ENCODE results near the gene ACTG1.

Gene ACTG1

DNA sequence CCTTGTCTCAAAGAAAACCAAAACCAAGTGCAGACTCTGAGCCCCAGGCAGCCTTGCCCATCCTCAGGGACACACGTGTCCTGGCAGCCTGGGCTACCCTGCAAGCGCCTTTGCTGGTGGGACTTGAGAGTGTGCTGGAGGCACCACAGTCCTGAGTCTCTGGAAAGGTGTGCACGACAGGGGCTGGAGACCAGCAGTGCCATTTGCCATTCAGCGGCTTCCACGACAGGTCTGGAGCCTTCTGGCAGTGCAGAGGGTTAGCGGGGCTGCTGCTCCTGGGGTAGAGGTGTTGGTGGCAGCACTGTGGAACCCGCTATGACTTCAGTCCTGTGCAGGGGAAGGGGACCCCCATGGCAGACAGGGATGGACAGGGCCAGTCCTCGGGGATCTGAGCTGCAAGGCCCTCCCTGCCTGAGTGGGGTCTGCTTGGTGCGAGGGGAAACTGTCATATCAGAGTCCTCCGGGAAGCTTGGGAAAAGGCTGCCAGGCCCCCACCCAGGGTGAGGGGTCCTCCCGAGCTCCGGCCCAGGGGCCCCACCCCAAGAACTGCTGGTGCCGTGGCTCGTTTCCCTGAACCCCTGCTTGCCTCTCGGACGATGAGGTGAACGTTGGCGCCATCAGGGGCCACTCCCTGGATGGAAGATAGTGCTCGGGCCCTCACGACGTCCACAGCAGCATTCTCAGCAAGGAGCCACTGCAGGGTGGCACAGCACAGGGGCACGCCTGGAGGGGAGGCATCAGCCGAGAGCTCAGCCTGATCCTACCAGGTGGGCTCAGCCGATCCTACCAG is 32.8 kb upstream of the ACTG1 start:
- no peak for DNase-seq (ENCODE audit: low read depth in 2 of 3, low spot score in 1 of 3)

DNA sequence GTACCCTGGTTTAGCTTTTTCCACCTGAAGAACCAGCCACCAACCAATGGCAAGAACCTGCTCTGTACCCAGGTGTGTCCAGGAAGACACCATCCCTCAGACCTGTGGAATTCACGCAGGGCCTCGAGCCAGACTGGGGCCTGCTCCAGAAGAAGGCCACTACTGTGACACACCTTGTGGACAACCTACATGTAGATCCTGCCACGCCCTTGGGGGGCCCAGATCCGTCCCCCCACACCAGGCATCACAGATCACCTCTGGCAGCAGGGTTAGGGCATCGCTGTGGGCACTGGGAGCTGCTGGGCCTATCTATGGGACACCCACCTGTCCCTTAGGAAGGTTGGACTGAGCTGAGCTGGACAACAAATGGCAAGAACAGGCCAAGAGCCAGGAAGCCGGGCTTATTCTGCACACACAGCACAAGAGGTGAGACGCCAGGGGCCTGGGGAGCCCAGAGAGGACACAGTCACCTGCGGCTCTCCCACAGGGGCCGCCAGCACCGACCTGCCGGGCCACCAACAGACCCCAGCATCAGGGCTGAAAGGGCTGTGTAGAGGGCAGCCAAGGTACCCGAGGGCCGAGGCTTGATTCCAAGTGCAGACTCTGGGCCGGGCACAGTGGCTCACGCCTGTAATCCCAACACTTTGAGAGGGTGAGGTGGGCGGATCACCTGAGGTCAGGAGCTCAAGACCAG is 31.8 kb upstream of the ACTG1 start:
- DNase-seq (ENCODE audit: low read depth in 2 of 3, low spot score in 1 of 3) = no peak

DNA sequence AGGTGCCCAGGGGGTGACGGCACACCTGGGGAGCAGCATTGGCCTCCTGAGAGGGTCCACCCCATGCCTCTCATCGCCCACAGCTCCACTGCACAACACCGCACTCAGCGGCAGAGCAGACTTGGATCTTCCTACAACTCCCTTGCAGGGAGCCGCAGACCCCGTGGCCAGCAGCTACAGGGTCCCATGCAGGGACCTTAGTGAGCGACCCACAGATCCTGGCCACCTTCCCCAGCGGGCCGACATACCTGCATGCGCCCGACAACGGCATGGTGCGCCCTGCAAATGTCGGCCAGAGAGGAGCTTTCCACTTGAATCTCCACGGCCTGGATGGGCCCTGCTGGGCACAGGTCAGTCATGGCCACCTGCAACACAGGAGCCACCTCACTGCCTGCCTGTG is 31.2 kb upstream of the ACTG1 start:
- DNase-seq (ENCODE audit: low read depth in 2 of 3, low spot score in 1 of 3) = no peak

DNA sequence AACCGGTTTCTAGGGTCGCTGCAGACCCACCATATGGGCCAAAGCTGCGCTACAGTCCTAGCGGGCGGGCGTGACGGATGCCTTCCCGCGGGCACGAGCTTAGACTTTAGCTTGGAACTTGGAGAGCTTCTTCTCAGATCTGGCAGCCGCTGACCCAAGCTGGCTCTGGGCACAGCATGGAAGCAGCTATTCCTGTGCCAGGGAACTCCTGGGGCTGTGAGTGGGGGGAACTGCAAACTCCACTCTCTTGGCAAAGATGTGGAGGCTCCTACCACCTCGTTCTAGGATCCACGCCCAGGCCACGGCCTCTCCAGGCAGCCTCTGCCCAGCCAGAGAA is 30.7 kb upstream of the ACTG1 start:
- DNase-seq (ENCODE audit: low read depth in 2 of 3, low spot score in 1 of 3) = no peak

DNA sequence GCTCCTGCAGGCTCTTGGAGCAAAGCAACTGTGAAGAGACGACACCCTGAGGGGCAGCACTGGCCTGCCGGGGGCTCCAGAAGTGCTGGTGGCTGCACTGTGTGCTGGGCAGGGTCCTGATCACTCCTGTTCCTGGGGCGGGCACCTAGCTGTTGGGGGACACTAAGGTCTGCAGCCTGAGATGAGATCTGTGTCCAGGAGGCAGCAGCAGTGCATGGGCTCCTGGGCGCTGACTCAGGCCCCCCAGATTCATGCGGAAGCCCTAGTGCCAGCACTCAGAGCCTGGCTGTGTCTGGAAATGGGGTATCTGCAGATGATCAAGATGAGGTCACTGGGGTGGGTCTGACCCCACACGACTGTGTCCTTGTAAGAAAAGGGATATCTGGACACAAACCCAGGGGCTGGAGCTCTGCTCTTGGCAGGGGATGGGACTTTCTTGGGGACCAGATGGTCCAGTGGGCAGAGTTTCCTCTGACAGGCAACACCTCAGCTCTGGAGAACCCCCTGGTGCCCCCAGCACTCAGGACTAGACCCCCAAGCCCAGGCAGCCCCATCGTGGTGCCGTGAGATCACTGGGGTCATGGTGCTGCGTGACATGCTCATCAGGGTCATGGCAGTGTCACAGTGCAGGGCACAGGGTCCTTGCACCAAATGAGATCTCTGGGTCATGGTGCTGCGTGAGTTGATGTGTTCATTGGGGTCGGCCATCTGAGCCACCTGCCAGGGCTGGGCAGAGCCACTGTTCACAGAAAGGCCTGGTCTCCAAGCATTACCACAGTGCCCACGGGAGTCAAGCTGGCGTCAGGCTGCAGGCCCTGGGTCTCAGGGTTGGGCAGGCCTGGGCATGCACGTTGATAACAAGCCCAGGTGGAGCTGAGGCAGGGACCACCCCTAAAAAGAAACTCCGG is 30.1 kb upstream of the ACTG1 start:
- DNase-seq (ENCODE audit: low read depth in 2 of 3, low spot score in 1 of 3) = no peak

DNA sequence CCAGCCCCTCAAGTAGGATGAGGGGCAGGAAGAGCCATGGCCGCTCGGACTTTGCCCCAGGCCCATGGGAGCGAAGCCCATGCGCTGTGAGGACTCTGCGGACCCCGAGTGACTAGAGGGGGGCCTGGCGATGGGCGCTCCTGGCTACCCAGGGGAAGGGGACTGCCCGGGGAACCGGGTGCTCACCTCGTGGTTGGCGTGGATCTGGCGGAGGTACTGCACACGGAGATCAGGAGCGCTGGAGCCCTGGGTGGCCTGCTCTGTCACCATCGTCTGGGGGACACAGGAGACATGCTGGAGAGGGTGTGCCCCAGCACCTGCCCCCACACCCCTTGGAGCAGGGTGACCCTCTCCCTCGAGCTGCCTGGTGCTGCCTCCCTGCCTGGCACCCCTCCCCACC is 28.5 kb upstream of the ACTG1 start:
- DNase-seq (ENCODE audit: low read depth in 2 of 3, low spot score in 1 of 3) = no peak

DNA sequence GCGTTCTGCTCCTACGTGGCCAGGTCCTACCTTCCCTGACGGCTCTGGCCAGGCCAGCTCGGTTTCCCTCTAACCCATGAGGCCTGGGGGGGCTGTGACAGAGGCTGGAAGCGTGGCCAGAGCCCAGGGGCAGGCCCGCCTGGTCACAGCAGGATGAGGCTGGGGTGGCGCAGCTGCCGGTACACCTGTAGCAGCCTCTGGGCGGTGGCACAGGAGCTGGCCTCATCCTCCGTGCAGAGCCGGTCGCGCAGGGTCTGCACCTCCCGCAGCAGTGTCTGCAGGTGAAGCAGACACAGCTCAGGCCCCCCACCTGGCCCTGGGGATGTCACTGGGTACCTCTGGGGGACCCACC is 28.1 kb upstream of the ACTG1 start:
- DNase-seq (ENCODE audit: low read depth in 2 of 3, low spot score in 1 of 3) = no peak

DNA sequence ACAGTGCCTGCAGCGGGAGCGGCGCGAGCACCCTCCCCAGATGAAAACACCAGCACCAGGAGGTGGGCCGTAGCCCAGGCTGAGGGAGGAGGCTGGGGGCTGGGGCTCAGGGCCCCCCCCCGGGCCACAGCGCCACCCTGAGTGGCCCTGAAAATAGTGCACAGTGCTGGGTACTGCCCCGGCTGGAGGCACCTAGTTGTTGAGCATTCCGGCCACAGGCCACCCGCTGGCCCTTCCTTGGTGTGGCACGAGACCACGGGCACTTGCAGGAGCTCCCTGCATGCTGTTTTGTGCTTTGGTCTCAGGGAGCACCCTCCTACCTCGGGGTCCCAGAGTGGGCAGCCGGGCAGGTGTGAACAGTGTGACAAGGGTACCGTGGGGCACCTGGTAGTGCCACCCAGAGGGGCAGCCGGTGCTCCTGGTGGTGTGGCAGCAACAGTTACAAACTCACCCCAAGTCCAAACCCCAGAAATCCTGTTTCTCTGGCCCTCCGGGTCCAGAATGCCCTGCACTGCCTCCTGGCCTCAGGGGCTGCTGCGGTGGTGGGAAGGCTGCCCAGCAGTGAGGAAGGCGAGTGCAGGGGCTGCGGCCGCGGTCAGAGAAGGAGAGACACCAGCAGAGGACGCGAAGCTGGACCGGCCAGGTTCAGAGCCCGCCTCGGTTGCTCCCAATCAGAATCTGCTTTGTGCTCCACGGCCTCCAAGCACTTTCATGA is 27.5 kb upstream of the ACTG1 start:
- DNase-seq (ENCODE audit: low read depth in 2 of 3, low spot score in 1 of 3) = no peak

DNA sequence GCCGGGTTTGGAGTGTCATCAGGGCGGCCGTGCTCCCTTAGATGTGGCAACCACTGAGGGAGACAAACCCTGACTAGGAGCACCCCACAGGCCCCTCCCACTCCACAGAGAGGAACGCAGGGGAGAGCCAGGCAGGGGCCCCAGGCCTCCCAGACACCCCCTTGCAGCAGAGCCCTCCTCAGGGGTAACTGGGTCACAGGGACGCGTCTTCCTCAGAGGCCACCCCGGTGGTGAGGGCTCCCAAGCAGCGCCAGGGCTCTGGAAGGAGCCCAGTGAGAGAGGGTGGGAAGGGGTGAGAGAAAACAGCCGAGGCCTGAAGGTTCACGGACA is 26.9 kb upstream of the ACTG1 start:
- no peak for DNase-seq (ENCODE audit: low read depth in 2 of 3, low spot score in 1 of 3)

DNA sequence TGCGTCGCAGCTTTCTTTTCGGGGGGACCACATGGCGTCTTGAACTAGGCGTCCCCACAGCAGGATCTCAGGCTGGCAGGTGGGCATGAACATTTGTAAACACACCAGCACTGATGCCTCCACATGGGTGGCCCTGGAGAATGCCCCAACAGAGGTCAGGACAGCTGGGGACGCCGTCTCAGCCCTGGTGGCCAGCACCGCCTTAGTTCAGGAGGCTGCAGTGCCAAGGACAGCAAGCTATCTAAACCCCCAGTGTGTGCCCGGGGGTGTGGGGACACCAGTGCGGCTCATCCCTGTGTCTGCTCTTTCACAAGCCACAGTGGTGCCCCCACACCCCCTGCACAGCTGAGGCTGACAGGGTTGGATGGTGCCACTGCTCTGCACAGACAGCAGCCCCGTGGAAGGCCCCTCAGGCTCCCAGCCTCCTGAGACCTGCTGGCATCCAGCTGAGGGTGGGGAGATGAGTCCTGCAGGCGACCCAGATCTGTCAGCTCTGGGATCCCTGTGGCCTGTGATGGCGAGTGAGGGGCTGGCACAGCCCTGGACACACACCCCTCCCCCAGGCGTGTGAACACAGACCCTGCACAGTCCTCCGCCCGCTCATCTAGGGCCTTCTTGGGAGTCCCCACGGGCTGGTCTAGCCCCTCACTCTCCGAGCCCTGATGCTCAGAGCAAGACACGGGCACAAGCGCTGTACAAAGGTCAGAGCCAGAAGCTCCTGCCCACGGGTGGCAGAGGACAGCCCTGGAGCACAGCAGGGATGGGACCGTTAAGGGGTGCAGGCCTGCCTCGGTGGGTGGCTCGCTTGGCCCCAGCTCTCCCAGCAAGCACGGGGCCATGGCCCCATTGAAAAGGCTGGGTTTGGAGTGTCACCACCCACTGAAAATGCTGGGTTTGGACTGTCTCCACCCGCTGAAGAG is 26.3 kb upstream of the ACTG1 start:
- no peak for DNase-seq (ENCODE audit: low read depth in 2 of 3, low spot score in 1 of 3)

DNA sequence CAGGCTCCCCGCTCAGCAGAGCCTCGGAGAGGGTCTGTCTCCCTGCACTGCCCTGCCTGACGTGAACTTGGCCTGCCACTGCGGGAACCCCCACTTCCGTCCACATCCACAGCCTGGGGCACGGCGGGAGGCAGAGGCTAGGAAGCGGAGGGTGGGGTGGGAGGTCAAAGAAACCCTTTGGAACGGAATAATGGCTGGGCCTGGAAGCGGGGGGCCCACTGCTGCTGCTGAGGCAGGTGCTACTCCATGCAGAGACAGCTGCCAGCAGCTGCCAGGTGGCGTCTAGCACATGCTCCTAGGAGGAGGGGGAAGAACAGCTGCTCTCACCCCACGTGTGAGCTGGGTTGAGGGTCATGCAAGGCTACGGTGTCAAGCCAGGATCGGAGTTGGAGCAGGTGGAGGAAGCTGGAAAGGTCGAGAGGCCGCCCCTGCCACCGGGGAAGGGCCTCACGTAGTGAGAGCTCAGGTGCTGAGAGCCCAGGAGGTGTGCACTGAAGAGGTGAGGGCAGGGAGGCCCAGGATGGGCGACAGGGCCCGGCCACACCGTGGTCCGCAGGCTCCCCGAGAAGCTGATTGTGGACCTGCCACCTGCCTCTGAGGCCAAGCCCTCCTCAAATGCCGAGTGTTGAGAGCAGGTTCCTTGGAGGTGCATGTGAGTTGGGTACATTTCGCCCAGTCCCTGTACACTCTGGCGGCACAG is 25.4 kb upstream of the ACTG1 start:
- DNase-seq (ENCODE audit: low read depth in 2 of 3, low spot score in 1 of 3) = no peak

DNA sequence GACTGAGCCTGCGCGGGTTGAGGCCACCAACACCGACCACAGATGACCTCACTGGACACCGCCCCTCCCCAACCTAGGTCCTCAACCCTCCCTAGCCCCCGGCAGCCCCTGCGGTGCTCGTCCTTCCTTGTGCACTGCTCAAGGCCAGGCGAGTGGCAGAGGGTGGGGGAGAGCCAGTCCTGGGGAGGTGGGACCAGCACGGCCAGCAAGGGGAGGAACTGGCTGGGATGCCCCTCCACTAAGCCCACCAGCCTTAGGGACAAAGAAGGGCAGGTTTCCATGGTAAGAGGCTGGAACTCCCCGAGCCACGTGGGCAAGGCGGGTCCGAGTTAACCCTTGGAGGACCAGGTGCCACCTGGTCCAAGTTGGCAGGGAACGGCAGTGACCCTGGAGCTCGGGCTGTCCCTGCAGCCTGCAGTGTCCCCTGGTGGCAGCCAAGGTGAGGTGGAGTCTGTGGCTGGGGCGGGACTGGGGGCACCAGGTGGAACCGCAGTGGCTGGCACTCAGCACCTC is 24.8 kb upstream of the ACTG1 start:
- DNase-seq (ENCODE audit: low read depth in 2 of 3, low spot score in 1 of 3) = no peak

DNA sequence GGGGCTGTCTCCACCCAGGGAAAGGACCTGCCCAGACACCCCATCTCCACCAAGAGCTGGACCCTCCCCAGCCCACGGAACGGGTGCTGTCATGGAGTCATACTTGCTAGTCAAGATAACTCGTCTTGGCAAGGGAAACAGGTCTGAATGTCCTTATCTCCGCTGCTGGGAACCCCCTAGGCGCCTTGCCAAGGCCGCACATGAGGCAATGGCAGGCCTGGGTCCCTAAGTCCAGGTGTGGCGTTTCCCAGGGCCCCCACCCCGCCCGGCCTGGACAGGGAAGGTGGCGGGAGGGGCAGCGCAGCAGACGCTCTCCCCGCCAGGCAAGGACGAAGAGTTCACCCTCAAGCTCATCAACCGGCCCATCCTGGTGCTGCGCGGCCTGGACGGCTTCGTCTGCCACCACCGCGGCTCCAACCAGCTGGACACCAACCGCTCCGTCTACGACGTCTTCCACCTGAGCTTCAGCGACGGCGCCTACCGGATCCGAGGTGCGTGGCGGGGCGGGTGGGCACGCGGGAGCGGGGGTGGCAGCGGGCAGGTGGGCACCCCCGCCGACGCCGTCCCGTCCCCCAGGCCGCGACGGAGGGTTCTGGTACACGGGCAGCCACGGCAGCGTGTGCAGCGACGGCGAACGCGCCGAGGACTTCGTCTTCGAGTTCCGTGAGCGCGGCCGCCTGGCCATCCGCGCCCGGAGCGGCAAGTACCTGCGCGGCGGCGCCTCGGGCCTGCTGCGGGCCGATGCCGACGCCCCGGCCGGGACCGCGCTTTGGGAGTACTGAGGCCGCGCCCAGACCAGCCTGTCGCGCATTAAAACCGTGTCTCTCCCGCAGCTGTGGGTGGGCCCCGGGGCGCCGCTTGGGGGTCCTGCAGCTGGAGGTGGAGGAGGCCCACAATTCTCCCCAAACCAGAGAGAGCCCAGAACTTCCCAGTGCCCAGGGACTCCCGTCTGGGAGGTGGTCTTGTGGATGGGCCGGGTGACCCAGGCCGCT is 24.0 kb upstream of the ACTG1 start:
- DNase-seq (ENCODE audit: low read depth in 2 of 3, low spot score in 1 of 3) = no peak

DNA sequence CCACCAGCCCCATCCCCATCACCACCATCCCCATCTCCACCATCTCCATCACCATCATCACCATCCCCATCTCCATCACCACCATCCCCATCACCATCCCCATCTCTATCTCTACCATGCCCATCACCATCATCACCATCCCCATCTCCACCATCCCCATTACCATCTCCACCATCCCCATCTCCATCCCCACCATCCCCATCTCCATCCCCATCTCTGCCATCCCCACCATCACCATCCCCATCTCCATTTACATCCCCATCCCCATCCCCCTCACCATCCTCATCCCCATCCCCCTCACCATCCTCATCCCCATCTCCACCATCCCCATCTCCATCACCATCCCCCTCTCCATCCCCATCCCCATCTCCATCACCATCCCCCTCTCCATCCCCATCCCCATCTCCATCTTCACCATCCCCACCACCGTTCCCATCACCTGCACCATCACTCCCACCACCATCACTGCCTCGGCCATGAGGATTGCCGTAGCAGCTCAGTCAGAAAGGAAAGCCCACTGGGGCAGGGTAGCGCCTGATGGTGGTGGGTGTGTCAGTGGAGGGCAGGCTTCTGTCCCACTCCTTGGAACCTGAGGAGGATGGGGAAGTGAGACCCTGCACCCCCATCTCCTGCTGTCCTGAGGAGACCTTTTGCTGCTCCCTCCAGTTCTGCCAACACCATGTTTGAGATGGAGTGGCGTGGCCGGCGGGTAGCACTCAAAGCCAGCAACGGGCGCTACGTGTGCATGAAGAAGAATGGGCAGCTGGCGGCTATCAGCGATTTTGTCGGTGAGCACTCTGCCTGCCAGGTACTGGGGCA is 23.1 kb upstream of the ACTG1 start:
- DNase-seq (ENCODE audit: low read depth in 2 of 3, low spot score in 1 of 3) = no peak

DNA sequence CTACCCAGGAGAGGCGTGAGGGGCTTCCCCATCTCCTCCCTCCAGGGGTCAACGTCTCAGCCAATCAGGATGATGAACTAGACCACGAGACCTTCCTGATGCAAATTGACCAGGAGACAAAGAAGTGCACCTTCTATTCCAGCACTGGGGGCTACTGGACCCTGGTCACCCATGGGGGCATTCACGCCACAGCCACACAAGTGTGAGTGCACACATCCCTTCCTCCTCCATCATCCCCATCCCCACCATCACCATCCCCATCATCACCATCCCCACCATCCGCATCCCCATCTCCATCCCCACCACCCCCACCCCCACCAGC is 22.4 kb upstream of the ACTG1 start:
- DNase-seq (ENCODE audit: low read depth in 2 of 3, low spot score in 1 of 3) = no peak

DNA sequence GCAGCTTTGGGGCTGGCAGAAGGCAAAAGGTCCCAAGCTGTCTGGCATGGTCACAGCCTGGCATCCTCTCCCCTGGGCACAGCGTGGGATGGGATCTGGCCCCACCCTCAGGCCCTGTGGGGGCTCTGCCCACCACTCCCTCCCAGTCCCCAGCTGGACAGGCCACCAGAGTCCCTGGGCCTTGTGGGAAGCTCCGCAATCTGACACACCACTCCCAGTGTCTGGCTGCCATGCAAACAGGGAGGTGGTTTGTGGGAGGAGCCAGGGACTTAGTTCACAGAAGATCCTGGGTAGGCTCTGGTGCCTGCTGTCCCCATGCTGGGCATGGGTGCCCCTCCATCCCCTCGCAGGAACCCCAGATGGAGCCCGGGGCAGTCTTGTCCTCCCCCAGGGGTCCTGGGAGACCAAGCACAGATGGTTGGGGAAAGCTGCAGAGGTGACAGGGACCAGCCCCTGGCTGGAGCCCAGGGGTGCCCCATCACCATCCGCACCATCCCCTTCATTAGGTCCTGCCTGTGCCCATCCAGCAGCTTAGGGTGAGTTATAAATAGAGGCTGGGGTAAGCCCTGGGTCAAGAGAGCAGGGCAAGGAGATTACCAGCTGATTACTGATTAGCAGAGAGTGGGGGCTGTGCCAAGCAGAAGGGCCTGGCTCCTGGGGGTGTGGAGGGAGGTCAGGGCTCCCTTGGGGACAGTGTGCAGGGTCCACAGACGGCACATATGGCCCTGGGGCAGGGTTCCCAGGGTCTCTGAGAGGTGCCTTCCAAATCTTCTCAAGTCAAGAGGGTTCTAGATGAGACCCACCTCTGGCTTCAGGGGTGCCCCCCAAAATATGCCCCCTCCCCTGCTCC is 21.8 kb upstream of the ACTG1 start:
- DNase-seq (ENCODE audit: low read depth in 2 of 3, low spot score in 1 of 3) = no peak
